Measurements from ENCODE around the gene EMC8. TPM values are rescaled to one million over a fixed set of nuclear protein-coding genes. Genes with fewer than 3 reads are reported as not detected.

Gene EMC8
- total RNA-seq, 1 experiment from 2014 or later: 62.7 TPM

GRCh38 chr16:85796152-85796551 lies 3.2 kb downstream of the EMC8 start:
- intact Hi-C loops (cut with micrococcal nuclease; ENCODE audit: unreplicated experiment): no loop called here
- peaks cover 40% of the 10 kb centered on the region for H3K36me3 ChIP-seq (ENCODE audit: insufficient read depth, low read length, poor library complexity, severe bottlenecking)
- H3K4me3 ChIP-seq (ENCODE audit: low read depth, low read length, poor library complexity, severe bottlenecking): no peak overlapping the region
- H3K27me3 ChIP-seq (replicated peaks; ENCODE audit: insufficient read depth, low read depth, low read length, poor library complexity): no peaks in the 10 kb centered on the region
- peaks cover 9% of the 10 kb centered on the region for H3K4me1 ChIP-seq (ENCODE audit: insufficient read depth, low read length, poor library complexity, severe bottlenecking)
- DNase-seq (ENCODE audit: low spot score): no peak
- H3K27ac ChIP-seq (ENCODE audit: low read depth, low read length, poor library complexity, severe bottlenecking): no peak overlapping the region
- POLR2A ChIA-PET (ENCODE audit: low non-redundant PET): no interaction called here
- no TSS peak for BruUV-seq (replicated peaks)
- TF ChIP-seq EZH2 (IDR thresholded peaks at IDR 0.05; ENCODE audit: borderline replicate concordance, low read depth, low read length, poor library complexity, severe bottlenecking): no peak
- CTCF ChIA-PET: no interaction called here
- H3K9me3 ChIP-seq (ENCODE audit: low read depth, low read length, poor library complexity, severe bottlenecking): no peaks in the 10 kb centered on the region

GRCh38 chr16:85794696-85795095 lies 4.6 kb downstream of the EMC8 start:
- no peaks in the 10 kb centered on the region for H3K9me3 ChIP-seq (ENCODE audit: low read depth, low read length, poor library complexity, severe bottlenecking)
- intact Hi-C loops (cut with micrococcal nuclease; ENCODE audit: unreplicated experiment): no loop called here
- H3K36me3 ChIP-seq (ENCODE audit: insufficient read depth, low read length, poor library complexity, severe bottlenecking): peaks cover 37% of the 10 kb centered on the region
- H3K4me3 ChIP-seq (ENCODE audit: low read depth, low read length, poor library complexity, severe bottlenecking): no peak overlapping the region
- no peaks in the 10 kb centered on the region for H3K27me3 ChIP-seq (replicated peaks; ENCODE audit: insufficient read depth, low read depth, low read length, poor library complexity)
- POLR2A ChIA-PET (ENCODE audit: low non-redundant PET): no interaction called here
- no peak for DNase-seq (ENCODE audit: low spot score)
- H3K27ac ChIP-seq (ENCODE audit: low read depth, low read length, poor library complexity, severe bottlenecking): no peak overlapping the region
- no TSS peak for BruUV-seq (replicated peaks)
- peaks cover 9% of the 10 kb centered on the region for H3K4me1 ChIP-seq (ENCODE audit: insufficient read depth, low read length, poor library complexity, severe bottlenecking)
- CTCF ChIA-PET: no interaction called here
- TF ChIP-seq CTCF (conservative IDR thresholded peaks at IDR 0.05; ENCODE audit: low read depth, low read length) (no peak), EZH2 (IDR thresholded peaks at IDR 0.05; ENCODE audit: borderline replicate concordance, low read depth, low read length, poor library complexity, severe bottlenecking) (no peak)

GRCh38 chr16:85793662-85794298 lies 5.6 kb downstream of the EMC8 start:
- intact Hi-C loops (cut with micrococcal nuclease; ENCODE audit: unreplicated experiment): no loop called here
- POLR2A ChIA-PET (ENCODE audit: low non-redundant PET): no interaction called here
- CTCF ChIA-PET: no interaction called here
- H3K4me1 ChIP-seq (ENCODE audit: insufficient read depth, low read length, poor library complexity, severe bottlenecking): peaks cover 9% of the 10 kb centered on the region
- no peak for DNase-seq (ENCODE audit: low spot score)
- no peak overlapping the region for H3K27ac ChIP-seq (ENCODE audit: low read depth, low read length, poor library complexity, severe bottlenecking)
- H3K27me3 ChIP-seq (replicated peaks; ENCODE audit: insufficient read depth, low read depth, low read length, poor library complexity): no peaks in the 10 kb centered on the region
- BruUV-seq (replicated peaks): no TSS peak
- peaks cover 37% of the 10 kb centered on the region for H3K36me3 ChIP-seq (ENCODE audit: insufficient read depth, low read length, poor library complexity, severe bottlenecking)
- no peaks in the 10 kb centered on the region for H3K9me3 ChIP-seq (ENCODE audit: low read depth, low read length, poor library complexity, severe bottlenecking)
- H3K4me3 ChIP-seq (ENCODE audit: low read depth, low read length, poor library complexity, severe bottlenecking): no peak overlapping the region
- TF ChIP-seq EZH2 (IDR thresholded peaks at IDR 0.05; ENCODE audit: borderline replicate concordance, low read depth, low read length, poor library complexity, severe bottlenecking) (no peak), CTCF (conservative IDR thresholded peaks at IDR 0.05; ENCODE audit: low read depth, low read length) (no peak)

- no peaks in the 10 kb centered on the region for H3K4me1 ChIP-seq (ENCODE audit: insufficient read depth, low read length, poor library complexity, severe bottlenecking)
- H3K9me3 ChIP-seq (ENCODE audit: low read depth, low read length, poor library complexity, severe bottlenecking): no peaks in the 10 kb centered on the region
- CTCF ChIA-PET: no interaction called here
- H3K4me3 ChIP-seq (ENCODE audit: low read depth, low read length, poor library complexity, severe bottlenecking): no peak overlapping the region
- H3K36me3 ChIP-seq (ENCODE audit: insufficient read depth, low read length, poor library complexity, severe bottlenecking): peaks cover 32% of the 10 kb centered on the region
- H3K27me3 ChIP-seq (replicated peaks; ENCODE audit: insufficient read depth, low read depth, low read length, poor library complexity): no peaks in the 10 kb centered on the region
- POLR2A ChIA-PET (ENCODE audit: low non-redundant PET): interaction anchor here (0.7 kb wide), 1 partner anchor 835 kb away, joined by 4 read pairs; no protein-coding TSS in a partner anchor
- no TSS peak for BruUV-seq (replicated peaks)
- H3K27ac ChIP-seq (ENCODE audit: low read depth, low read length, poor library complexity, severe bottlenecking): no peak overlapping the region
- no peak for TF ChIP-seq CTCF (conservative IDR thresholded peaks at IDR 0.05; ENCODE audit: low read depth, low read length)
- no peak for TF ChIP-seq EZH2 (IDR thresholded peaks at IDR 0.05; ENCODE audit: borderline replicate concordance, low read depth, low read length, poor library complexity, severe bottlenecking)
- intact Hi-C loops (cut with micrococcal nuclease; ENCODE audit: unreplicated experiment): no loop called here
- no peak for DNase-seq (ENCODE audit: low spot score)
Observed at GRCh38 chr16:85789773-85790172, 9.6 kb downstream of the EMC8 start.
